Upper lobe of left lung (tissue), 4 donors: ENCODE measurements around the gene NT5M.

Experiments
- EP300 ChIP-seq, 4 donors: sonication (generic); formaldehyde crosslinking; IDR thresholded peaks; one replicate each; pipeline ENCODE4 v1.5.1; 2017; ENCODE audit warnings: antibody characterized with exemption in 4 of 4, control low read depth in 2 of 4
- POLR2A ChIP-seq, 4 donors: fragments of 450-650 bp; IDR thresholded peaks; one replicate each; pipeline ENCODE4 v1.5.1; 2016 to 2017; ENCODE audit warnings: antibody characterized with exemption in 4 of 4, mild to moderate bottlenecking in 2 of 4
- POLR2AphosphoS5 ChIP-seq, 2 donors: sonication (generic); formaldehyde crosslinking; IDR thresholded peaks; one replicate each; pipeline ENCODE4 v1.5.1; 2017; ENCODE audit warnings: antibody characterized with exemption in 2 of 2
- TF ChIP-seq, protein P1 (sequence below), 6 experiments: fragments of 450-650 bp in 4 of 6; fragments of 200-600 bp in 2 of 6; sonication (generic) in 2 of 6; IDR thresholded peaks; one replicate each; pipeline ENCODE4 v1.5.1; 2016 to 2019; ENCODE audit warnings: antibody characterized with exemption in 6 of 6

DNA sequence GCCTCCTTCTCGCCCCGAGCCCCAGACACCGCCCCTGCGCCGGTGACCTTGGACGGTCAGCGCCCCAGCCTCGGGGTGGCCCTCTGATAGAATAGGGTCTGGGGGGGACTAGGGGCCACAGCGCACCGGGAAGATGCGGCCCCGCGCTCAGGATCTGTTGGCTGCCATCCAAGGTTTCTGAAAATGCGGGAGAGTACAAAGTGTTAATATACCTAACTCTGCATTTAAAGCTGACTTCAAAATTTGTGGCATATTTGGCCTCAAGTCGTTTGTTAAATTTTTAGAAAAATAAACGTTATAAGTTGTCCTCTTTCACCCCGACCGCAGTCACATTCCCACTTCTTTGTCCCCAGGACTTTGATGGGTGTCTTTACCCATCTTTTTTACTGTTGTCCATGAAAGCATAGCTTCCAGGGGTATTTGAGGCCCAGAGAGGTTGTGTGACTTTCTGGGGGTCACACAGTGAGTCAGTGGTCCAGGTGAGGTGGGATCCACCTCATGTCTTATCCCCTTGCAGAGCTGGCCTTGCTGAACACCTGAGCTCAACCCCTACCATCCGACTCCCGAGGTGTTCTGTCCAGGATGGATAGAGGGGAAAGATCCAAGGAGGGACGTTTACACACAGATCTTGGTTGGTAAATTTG lies 796 bp downstream of the NT5M start:
- TF ChIP-seq, protein P1, sequence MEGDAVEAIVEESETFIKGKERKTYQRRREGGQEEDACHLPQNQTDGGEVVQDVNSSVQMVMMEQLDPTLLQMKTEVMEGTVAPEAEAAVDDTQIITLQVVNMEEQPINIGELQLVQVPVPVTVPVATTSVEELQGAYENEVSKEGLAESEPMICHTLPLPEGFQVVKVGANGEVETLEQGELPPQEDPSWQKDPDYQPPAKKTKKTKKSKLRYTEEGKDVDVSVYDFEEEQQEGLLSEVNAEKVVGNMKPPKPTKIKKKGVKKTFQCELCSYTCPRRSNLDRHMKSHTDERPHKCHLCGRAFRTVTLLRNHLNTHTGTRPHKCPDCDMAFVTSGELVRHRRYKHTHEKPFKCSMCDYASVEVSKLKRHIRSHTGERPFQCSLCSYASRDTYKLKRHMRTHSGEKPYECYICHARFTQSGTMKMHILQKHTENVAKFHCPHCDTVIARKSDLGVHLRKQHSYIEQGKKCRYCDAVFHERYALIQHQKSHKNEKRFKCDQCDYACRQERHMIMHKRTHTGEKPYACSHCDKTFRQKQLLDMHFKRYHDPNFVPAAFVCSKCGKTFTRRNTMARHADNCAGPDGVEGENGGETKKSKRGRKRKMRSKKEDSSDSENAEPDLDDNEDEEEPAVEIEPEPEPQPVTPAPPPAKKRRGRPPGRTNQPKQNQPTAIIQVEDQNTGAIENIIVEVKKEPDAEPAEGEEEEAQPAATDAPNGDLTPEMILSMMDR (IDR thresholded peaks at IDR 0.05) = no peak
- TF ChIP-seq POLR2A (IDR thresholded peaks at IDR 0.05) (no peak), POLR2AphosphoS5 (IDR thresholded peaks at IDR 0.05) (no peak), EP300 (IDR thresholded peaks at IDR 0.05) (no peak)
